HepG2 (cell line): ENCODE data around the gene HS3ST5. TPM values are rescaled to one million over a fixed set of nuclear protein-coding genes. Genes with fewer than 3 reads are reported as not detected.
"Not testable (repeated sequence)": the region's sequence is repeated elsewhere in the genome, so short reads cannot be mapped to it uniquely, and the experiment has no call there.

Source experiments
- ATAC-seq: fragments of 200-7000 bp; cut with Tn5 transposase; 3 replicates; pipeline ENCODE4 v1.9.1; 2020; ENCODE audit warnings: mild to moderate bottlenecking, moderate library complexity
- BruUV-seq: library from RNA; stranded (reverse); fragments of 400-500 nt; replicated peaks from 2 replicates; lab custom pipeline; 2021; lab: Mats Ljungman, UMichigan
- CTCF ChIA-PET: fragments of 300-600 bp; formaldehyde crosslinking; extraction: SDS; loops from one replicate; lab custom pipeline; 2021; ENCODE audit warnings: low total read pairs, inconsistent platforms, low intra/inter-chr PET ratio; lab: Yijun Ruan, JAX
- POLR2A ChIA-PET: fragments of 350-600 bp; sonication (Branson Sonifier 250); formaldehyde crosslinking; loops from one replicate; lab custom pipeline; 2020; ENCODE audit warnings: antibody characterized with exemption, inconsistent platforms; lab: Yijun Ruan, JAX
- DNase-seq: peaks from one replicate; pipeline ENCODE4 v3.0.0-alpha.2; 2015; ENCODE audit warnings: low spot score
- FAIRE-seq: peaks from 3 replicates; lab custom pipeline; 2011; peaks lifted over from hg19 to GRCh38; lab: Jason Lieb, UNC
- H2AFZ ChIP-seq: one replicate; pipeline ENCODE4 v1.6.1; 2011; ENCODE audit warnings: low read length, inconsistent platforms
- H3K27ac ChIP-seq: fragments of 300-600 bp; 3 replicates; pipeline ENCODE4 v1.8.0; 2011; ENCODE audit warnings: mixed run types, mild to moderate bottlenecking, mixed read lengths, low read length, inconsistent platforms; ENCODE audit not compliant: insufficient read depth; ENCODE audit errors: extremely low read length
- H3K27me3 ChIP-seq, 2 experiments: fragments of 200-600 bp in 1 of 2; 2 replicates in 1 of 2; 3 replicates in 1 of 2; pipeline versions ENCODE4 v1.6.0 to v1.8.0; 2011; ENCODE audit warnings: low read length in 2 of 2, mild to moderate bottlenecking in 2 of 2, moderate library complexity in 2 of 2, inconsistent platforms in 1 of 2; ENCODE audit not compliant: insufficient read depth in 2 of 2, control insufficient read depth in 1 of 2
- H3K36me3 ChIP-seq, 2 experiments: fragments of 200-600 bp in 1 of 2; replicated peaks in 1 of 2; 2 replicates in 1 of 2; 3 replicates in 1 of 2; pipeline versions ENCODE4 v1.5.1 to v1.8.0; 2011; ENCODE audit warnings: low read length in 2 of 2, inconsistent platforms in 1 of 2; ENCODE audit not compliant: insufficient read depth in 2 of 2, control insufficient read depth in 1 of 2
- H3K4me1 ChIP-seq: 2 replicates; pipeline ENCODE4 v1.5.1; 2012; ENCODE audit warnings: low read length, inconsistent platforms; ENCODE audit not compliant: insufficient read depth
- H3K4me2 ChIP-seq: 2 replicates; pipeline ENCODE4 v1.6.0; 2011; ENCODE audit warnings: low read depth, low read length, inconsistent platforms
- H3K4me3 ChIP-seq, 3 experiments: fragments of 200-600 bp in 1 of 3; sonication (generic), shearing (Covaris generic) in 1 of 3; replicated peaks in 1 of 3; 2 replicates each; pipeline ENCODE4 v1.5.1; 2011 to 2016; ENCODE audit warnings: low read length in 3 of 3, inconsistent platforms in 2 of 3, low read depth in 2 of 3, mild to moderate bottlenecking in 2 of 3, control low read depth in 1 of 3, mixed read lengths in 1 of 3; ENCODE audit not compliant: insufficient read depth in 1 of 3
- H3K79me2 ChIP-seq: one replicate; pipeline ENCODE4 v1.6.1; 2011; ENCODE audit warnings: low read length, inconsistent platforms; ENCODE audit not compliant: insufficient read depth
- H3K9ac ChIP-seq: 2 replicates; pipeline ENCODE4 v1.6.0; 2011; ENCODE audit warnings: mild to moderate bottlenecking, low read depth, low read length, inconsistent platforms; ENCODE audit not compliant: insufficient read depth
- H3K9me3 ChIP-seq: 2 replicates; pipeline ENCODE4 v1.5.1; 2012; ENCODE audit warnings: mild to moderate bottlenecking, low read length
- H4K20me1 ChIP-seq: 2 replicates; pipeline ENCODE4 v1.6.0; 2011; ENCODE audit warnings: inconsistent platforms, mild to moderate bottlenecking, low read length, moderate library complexity; ENCODE audit not compliant: insufficient read depth
- CC2D1A ChIP-seq: sonication (generic); formaldehyde crosslinking; IDR thresholded peaks from 2 replicates; pipeline ENCODE4 v1.8.1; 2023; ENCODE audit warnings: mild to moderate bottlenecking, missing genetic modification reagents
- JUN ChIP-seq: sonication (generic); formaldehyde crosslinking; IDR thresholded peaks from 2 replicates; pipeline ENCODE4 v1.4.0; 2020; ENCODE audit warnings: mild to moderate bottlenecking, missing genetic modification reagents
- KLF9 ChIP-seq: IDR thresholded peaks from 2 replicates; pipeline ENCODE4 v1.6.1; 2016; ENCODE audit warnings: low read depth
- SMARCE1 ChIP-seq: fragments of 450-650 bp; IDR thresholded peaks from 2 replicates; pipeline ENCODE4 v1.6.1; 2017; ENCODE audit warnings: borderline replicate concordance
- ZNF10 ChIP-seq: sonication (generic); formaldehyde crosslinking; IDR thresholded peaks from 2 replicates; pipeline ENCODE4 v1.4.0; 2020; ENCODE audit warnings: mild to moderate bottlenecking, low read depth, missing genetic modification reagents, borderline replicate concordance
- ZNF335 ChIP-seq: sonication (generic); formaldehyde crosslinking; IDR thresholded peaks from 2 replicates; pipeline ENCODE4 v1.4.0; 2020; ENCODE audit warnings: missing genetic modification reagents
- ZNF496 ChIP-seq: sonication (generic); formaldehyde crosslinking; IDR thresholded peaks from 2 replicates; pipeline ENCODE4 v1.8.1; 2023; ENCODE audit warnings: mild to moderate bottlenecking, moderate library complexity, missing genetic modification reagents; ENCODE audit not compliant: insufficient replicate concordance
- in situ Hi-C: cut with HindIII; loops from 2 replicates; pipeline ENCODE4 v1.10.0; 2017; ENCODE audit warnings: low pct_unique_long_range_greater_than_20kb; ENCODE audit not compliant: extremely low pct_ligation_motif_present
- intact Hi-C: fragments of 100-400 bp; cut with micrococcal nuclease; formaldehyde crosslinking; loops from one replicate; pipeline ENCODE4 v1.10.0; 2022; ENCODE audit not compliant: unreplicated experiment
- polyA plus RNA-seq, 8 experiments: library from polyadenylated mRNA; depleted of rRNA in 3 of 8; stranded (reverse) in 7 of 8; unstranded in 1 of 8; fragments of >200 nt; fragmentation: Illumina TruSeq in 4 of 8; extraction: Trizol in 4 of 8; gene quantifications; 2 replicates each; pipeline versions ENCODE4 v1.2.1 to v1.2.3, GENCODE V29; 2011 to 2016; ENCODE audit warnings: low read depth in 4 of 8, missing spikeins in 1 of 8, mixed read lengths in 1 of 8; ENCODE audit not compliant: insufficient read depth in 1 of 8
- total RNA-seq, 5 experiments: library from RNA; depleted of rRNA; stranded (reverse); fragments of >200 nt; fragmentation: Illumina TruSeq; extraction: Trizol; gene quantifications; 2 replicates each; pipeline ENCODE4 v1.2.3, GENCODE V29; 2016; ENCODE audit warnings: low read depth in 1 of 5
- TF ChIP-seq, protein P1 (sequence below): sonication (generic); formaldehyde crosslinking; IDR thresholded peaks from 2 replicates; pipeline ENCODE4 v1.8.1; 2023; ENCODE audit warnings: mild to moderate bottlenecking, inconsistent platforms, moderate library complexity, missing genetic modification reagents, borderline replicate concordance
- TF ChIP-seq, protein P2 (sequence below): sonication (generic); formaldehyde crosslinking; IDR thresholded peaks from 2 replicates; pipeline ENCODE4 v1.4.0; 2020; ENCODE audit warnings: low read depth, mild to moderate bottlenecking, missing genetic modification reagents

HS3ST5 gene
- total and polyA plus RNA-seq, 2 of the 13 experiments (the other 11 are each of a cell fraction or from before 2014, with no cell fraction given): 1.1 to 1.6 TPM

DNA sequence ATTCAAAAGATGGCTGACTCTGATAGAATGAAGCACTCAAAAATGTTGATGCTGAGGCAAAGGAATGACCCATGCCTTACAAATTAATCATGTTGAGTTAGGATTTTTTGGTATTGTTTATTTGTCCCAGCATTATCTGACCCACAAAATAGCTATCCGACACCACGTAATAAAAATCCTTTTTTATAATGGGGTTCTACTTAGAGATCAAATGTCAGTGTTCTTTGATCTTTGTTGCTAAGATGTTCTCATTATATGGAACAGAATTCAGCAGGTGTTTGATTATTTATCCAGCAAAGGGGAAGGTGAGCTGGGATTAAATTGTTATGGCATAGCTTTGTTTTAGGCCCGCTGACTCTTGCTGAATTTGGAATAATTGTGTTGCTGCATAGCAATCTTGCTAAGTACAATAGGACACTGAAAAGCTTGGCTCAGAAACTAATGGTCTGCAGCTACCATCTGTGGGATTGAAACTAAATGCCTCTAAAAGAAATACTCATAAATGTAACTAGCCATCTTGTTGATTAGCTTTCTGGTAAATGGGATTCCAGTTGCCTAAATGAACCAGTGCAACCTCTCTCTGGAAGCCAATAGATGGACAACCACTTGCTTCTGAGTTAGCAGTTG lies 191.6 kb downstream of the HS3ST5 start (continued):
- TF ChIP-seq, protein P1, sequence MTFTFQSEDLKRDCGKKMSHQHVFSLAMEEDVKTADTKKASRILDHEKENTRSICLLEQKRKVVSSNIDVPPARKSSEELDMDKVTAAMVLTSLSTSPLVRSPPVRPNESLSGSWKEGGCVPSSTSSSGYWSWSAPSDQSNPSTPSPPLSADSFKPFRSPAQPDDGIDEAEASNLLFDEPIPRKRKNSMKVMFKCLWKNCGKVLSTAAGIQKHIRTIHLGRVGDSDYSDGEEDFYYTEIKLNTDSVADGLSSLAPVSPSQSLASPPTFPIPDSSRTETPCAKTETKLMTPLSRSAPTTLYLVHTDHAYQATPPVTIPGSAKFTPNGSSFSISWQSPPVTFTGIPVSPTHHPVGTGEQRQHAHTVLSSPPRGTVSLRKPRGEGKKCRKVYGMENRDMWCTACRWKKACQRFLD: no peak
- TF ChIP-seq ZNF496 (CRISPR knock-in tag): no peak
- no peak for TF ChIP-seq SMARCE1
- TF ChIP-seq ZNF335 (CRISPR knock-in tag): no peak
- no peak for TF ChIP-seq ZNF10 (CRISPR knock-in tag)
- TF ChIP-seq, protein P2, sequence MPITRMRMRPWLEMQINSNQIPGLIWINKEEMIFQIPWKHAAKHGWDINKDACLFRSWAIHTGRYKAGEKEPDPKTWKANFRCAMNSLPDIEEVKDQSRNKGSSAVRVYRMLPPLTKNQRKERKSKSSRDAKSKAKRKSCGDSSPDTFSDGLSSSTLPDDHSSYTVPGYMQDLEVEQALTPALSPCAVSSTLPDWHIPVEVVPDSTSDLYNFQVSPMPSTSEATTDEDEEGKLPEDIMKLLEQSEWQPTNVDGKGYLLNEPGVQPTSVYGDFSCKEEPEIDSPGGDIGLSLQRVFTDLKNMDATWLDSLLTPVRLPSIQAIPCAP: no peak
- TF ChIP-seq JUN (CRISPR knock-in tag): no peak
- TF ChIP-seq KLF9 (CRISPR knock-in tag): no peak
- no peak for TF ChIP-seq CC2D1A (CRISPR knock-in tag)

DNA sequence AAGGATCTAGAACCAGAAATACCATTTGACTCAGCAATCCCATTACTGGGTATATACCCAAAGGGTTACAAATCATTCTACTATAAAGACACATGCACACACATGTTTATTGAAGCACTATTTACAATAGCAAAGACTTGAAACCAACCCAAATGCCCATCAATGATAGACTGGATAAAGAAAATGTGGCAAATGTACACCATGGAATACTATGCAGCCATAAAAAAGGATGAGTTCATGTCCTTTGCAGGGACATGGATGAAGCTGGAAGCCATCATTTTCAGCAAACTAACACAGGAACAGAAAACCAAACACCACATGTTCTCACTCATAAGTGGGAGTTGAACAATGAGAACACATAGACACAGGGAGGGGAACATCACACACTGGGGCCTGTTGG lies 193.6 kb downstream of the HS3ST5 start:
- CTCF ChIA-PET, H3K36me3 ChIP-seq, H3K27me3 ChIP-seq, in situ Hi-C loops, H4K20me1 ChIP-seq, BruUV-seq, FAIRE-seq, H3K27ac ChIP-seq, H3K79me2 ChIP-seq, DNase-seq, H3K9ac ChIP-seq, H3K9me3 ChIP-seq, ATAC-seq, H3K4me3 ChIP-seq, H3K4me2 ChIP-seq, POLR2A ChIA-PET, H2AFZ ChIP-seq: not testable (repeated sequence)
- intact Hi-C loops: loop anchor here (5.0 kb wide), 1 partner anchor 123 kb away; no protein-coding TSS in a partner anchor
- peaks cover 48% of the 10 kb centered on the region for H3K4me1 ChIP-seq
